ENCODE measurements around the gene ZNF358. TPM values are rescaled to one million over a fixed set of nuclear protein-coding genes. Genes with fewer than 3 reads are reported as not detected.

Gene ZNF358
- total RNA-seq, 1 experiment from 2014 or later, result 30.2 TPM

- no peaks in the 10 kb centered on the region for H3K27me3 ChIP-seq (ENCODE audit: control insufficient read depth, insufficient read depth, low read length)
- ChIA-PET POLR2A (no interaction called here), CTCF (interaction anchor here (0.6 kb wide), 1 partner anchor 380 kb away, joined by 7 read pairs; no protein-coding TSS in a partner anchor)
- no TSS peak for BruUV-seq (replicated peaks)
- TF ChIP-seq SIN3A (IDR thresholded peaks at IDR 0.05; ENCODE audit: borderline replicate concordance, insufficient read depth, low read depth, low read length) (no peak), TCF7L2 (IDR thresholded peaks at IDR 0.05; ENCODE audit: low read depth, low read length) (no peak), POLR2AphosphoS5 (IDR thresholded peaks at IDR 0.05; ENCODE audit: low read depth, low read length) (no peak)
- TF ChIP-seq, protein P1, sequence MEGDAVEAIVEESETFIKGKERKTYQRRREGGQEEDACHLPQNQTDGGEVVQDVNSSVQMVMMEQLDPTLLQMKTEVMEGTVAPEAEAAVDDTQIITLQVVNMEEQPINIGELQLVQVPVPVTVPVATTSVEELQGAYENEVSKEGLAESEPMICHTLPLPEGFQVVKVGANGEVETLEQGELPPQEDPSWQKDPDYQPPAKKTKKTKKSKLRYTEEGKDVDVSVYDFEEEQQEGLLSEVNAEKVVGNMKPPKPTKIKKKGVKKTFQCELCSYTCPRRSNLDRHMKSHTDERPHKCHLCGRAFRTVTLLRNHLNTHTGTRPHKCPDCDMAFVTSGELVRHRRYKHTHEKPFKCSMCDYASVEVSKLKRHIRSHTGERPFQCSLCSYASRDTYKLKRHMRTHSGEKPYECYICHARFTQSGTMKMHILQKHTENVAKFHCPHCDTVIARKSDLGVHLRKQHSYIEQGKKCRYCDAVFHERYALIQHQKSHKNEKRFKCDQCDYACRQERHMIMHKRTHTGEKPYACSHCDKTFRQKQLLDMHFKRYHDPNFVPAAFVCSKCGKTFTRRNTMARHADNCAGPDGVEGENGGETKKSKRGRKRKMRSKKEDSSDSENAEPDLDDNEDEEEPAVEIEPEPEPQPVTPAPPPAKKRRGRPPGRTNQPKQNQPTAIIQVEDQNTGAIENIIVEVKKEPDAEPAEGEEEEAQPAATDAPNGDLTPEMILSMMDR (IDR thresholded peaks at IDR 0.05), result no peak
- TF ChIP-seq, protein P2, sequence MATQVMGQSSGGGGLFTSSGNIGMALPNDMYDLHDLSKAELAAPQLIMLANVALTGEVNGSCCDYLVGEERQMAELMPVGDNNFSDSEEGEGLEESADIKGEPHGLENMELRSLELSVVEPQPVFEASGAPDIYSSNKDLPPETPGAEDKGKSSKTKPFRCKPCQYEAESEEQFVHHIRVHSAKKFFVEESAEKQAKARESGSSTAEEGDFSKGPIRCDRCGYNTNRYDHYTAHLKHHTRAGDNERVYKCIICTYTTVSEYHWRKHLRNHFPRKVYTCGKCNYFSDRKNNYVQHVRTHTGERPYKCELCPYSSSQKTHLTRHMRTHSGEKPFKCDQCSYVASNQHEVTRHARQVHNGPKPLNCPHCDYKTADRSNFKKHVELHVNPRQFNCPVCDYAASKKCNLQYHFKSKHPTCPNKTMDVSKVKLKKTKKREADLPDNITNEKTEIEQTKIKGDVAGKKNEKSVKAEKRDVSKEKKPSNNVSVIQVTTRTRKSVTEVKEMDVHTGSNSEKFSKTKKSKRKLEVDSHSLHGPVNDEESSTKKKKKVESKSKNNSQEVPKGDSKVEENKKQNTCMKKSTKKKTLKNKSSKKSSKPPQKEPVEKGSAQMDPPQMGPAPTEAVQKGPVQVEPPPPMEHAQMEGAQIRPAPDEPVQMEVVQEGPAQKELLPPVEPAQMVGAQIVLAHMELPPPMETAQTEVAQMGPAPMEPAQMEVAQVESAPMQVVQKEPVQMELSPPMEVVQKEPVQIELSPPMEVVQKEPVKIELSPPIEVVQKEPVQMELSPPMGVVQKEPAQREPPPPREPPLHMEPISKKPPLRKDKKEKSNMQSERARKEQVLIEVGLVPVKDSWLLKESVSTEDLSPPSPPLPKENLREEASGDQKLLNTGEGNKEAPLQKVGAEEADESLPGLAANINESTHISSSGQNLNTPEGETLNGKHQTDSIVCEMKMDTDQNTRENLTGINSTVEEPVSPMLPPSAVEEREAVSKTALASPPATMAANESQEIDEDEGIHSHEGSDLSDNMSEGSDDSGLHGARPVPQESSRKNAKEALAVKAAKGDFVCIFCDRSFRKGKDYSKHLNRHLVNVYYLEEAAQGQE (IDR thresholded peaks at IDR 0.05; ENCODE audit: insufficient read depth in 1 of 2, low read depth in 2 of 2, low read length in 1 of 2), result no peak
- H3K4me1 ChIP-seq (ENCODE audit: control insufficient read depth, insufficient read depth, low read length), result no peaks in the 10 kb centered on the region
- H3K9me3 ChIP-seq (ENCODE audit: control insufficient read depth, insufficient read depth, low read depth, low read length), result no peaks in the 10 kb centered on the region
- H3K4me3 ChIP-seq (ENCODE audit: low read depth in 2 of 2, low read length in 2 of 2), result no peak overlapping the region
- in situ Hi-C loops (cut with HindIII; ENCODE audit: low pct_unique_long_range_greater_than_20kb, low sequenced_read_pairs) (no loop called here), intact Hi-C loops (cut with micrococcal nuclease; ENCODE audit: unreplicated experiment) (no loop called here)
- H3K27ac ChIP-seq (ENCODE audit: low read length), result no peak overlapping the region
- ATAC-seq, result no peak
- DNase-seq (ENCODE audit: low read depth, low spot score), result no peak
- no peaks in the 10 kb centered on the region for H3K36me3 ChIP-seq (ENCODE audit: control insufficient read depth, insufficient read depth, low read length)
These were observed 37.1 kb upstream of the ZNF358 start for GRCh38 chr19:7478843-7479227.

DNA sequence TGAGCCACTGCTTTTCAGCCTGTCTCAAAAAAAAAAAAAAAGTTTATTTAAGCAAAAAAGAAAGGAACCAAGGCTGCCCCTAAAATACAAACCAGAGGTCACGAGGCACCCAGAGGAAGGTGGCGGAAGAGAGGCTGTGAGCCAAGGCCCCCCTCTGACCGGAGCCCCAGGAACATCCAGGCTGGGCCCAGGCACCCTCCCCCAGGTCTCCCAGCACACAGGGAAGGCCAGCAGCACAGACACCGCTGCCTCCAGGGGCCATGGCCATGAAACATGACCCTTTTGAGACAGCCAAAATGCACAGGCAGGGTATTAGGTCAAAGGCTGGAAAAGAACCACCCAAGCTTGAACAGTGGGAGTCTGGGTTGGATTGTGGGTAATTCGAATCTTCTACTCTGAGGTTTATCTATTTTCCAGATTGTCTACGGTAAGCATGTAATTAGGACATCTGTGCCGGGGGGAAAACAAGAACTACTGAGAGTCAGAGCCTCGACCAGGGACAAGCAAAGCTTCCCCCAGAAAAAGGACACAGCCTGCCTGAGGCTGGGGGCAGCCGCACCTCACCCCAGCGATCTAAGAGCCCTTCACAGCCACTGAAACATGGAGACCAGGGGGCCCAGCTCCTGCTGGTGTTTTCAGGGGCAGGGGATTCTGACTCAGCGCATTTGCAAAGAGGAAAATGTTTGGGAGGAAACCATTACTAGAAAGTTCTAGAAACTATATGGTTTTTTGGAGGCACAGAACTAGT lies 35.5 kb upstream of the ZNF358 start:
- no peak for DNase-seq (ENCODE audit: low read depth, low spot score)
- H3K4me1 ChIP-seq (ENCODE audit: control insufficient read depth, insufficient read depth, low read length), result no peaks in the 10 kb centered on the region
- no peak for ATAC-seq
- no peak overlapping the region for H3K4me3 ChIP-seq (ENCODE audit: low read depth in 2 of 2, low read length in 2 of 2)
- no peaks in the 10 kb centered on the region for H3K27me3 ChIP-seq (ENCODE audit: control insufficient read depth, insufficient read depth, low read length)
- H3K9me3 ChIP-seq (ENCODE audit: control insufficient read depth, insufficient read depth, low read depth, low read length), result no peaks in the 10 kb centered on the region
- intact Hi-C loops (cut with micrococcal nuclease; ENCODE audit: unreplicated experiment), result no loop called here
- in situ Hi-C loops (cut with HindIII; ENCODE audit: low pct_unique_long_range_greater_than_20kb, low sequenced_read_pairs), result no loop called here
- H3K27ac ChIP-seq (ENCODE audit: low read length), result no peak overlapping the region
- H3K36me3 ChIP-seq (ENCODE audit: control insufficient read depth, insufficient read depth, low read length), result no peaks in the 10 kb centered on the region
- ChIA-PET CTCF (no interaction called here), POLR2A (no interaction called here)
- no TSS peak for BruUV-seq (replicated peaks)
- TF ChIP-seq TCF7L2 (IDR thresholded peaks at IDR 0.05; ENCODE audit: low read depth, low read length) (no peak), SIN3A (IDR thresholded peaks at IDR 0.05; ENCODE audit: borderline replicate concordance, insufficient read depth, low read depth, low read length) (no peak), POLR2AphosphoS5 (IDR thresholded peaks at IDR 0.05; ENCODE audit: low read depth, low read length) (no peak)
- TF ChIP-seq, protein P1 (IDR thresholded peaks at IDR 0.05), result no peak
- TF ChIP-seq, protein P2 (IDR thresholded peaks at IDR 0.05; ENCODE audit: insufficient read depth in 1 of 2, low read depth in 2 of 2, low read length in 1 of 2), result no peak

Data from Panc1 (cell line).